ENCODE results near the gene AP1B1. TPM values are rescaled to one million over a fixed set of nuclear protein-coding genes. Genes with fewer than 3 reads are reported as not detected.

Gene AP1B1
- total RNA-seq, 2 experiments from 2014 or later = 70.2 to 71.4 TPM

GRCh38 chr22:29311464-29312217 is 76.7 kb downstream of the AP1B1 start:
- Mint-ChIP-seq H3K27ac (no peak overlapping the region), H3K36me3 (ENCODE audit: low read depth) (peaks cover 10% of the 10 kb centered on the region), H3K4me1 (peaks cover 64% of the 10 kb centered on the region), H3K9me3 (no peaks in the 10 kb centered on the region), H3K27me3 (peaks cover 36% of the 10 kb centered on the region), H3K4me3 (no peak overlapping the region)
- CTCF ChIA-PET = interaction anchor here (1.0 to 1.5 kb wide), 3 partner anchors 8 to 42 kb away, joined by 3 to 6 read pairs (median 5); no protein-coding TSS in a partner anchor
- POLR2A ChIA-PET = interaction anchor here (1.3 to 1.5 kb wide), 4 partner anchors 14 to 292 kb away, joined by 3 read pairs; partner anchors contain the start of gene NF2
- no peak for DNase-seq

- no peak overlapping the region for H3K4me3 Mint-ChIP-seq
- no peak overlapping the region for H3K27ac Mint-ChIP-seq
Observed at GRCh38 chr22:29310863-29311339, 77.5 kb downstream of the AP1B1 start.

GRCh38 chr22:29310065-29310862 is 78.1 kb downstream of the AP1B1 start:
- ChIA-PET POLR2A (interaction anchor here (0.9 to 1.4 kb wide), 4 partner anchors 12 to 528 kb away, joined by 3 read pairs; no protein-coding TSS in a partner anchor), CTCF (interaction anchor here (1.0 kb wide), 1 partner anchor 10 kb away, joined by 3 read pairs; no protein-coding TSS in a partner anchor)
- peaks cover 30% of the 10 kb centered on the region for H3K27me3 Mint-ChIP-seq
- H3K27ac Mint-ChIP-seq = peak overlapping the region; percentile 55
- H3K4me1 Mint-ChIP-seq = peaks cover 72% of the 10 kb centered on the region
- no peaks in the 10 kb centered on the region for H3K9me3 Mint-ChIP-seq
- H3K36me3 Mint-ChIP-seq (ENCODE audit: low read depth) = peaks cover 10% of the 10 kb centered on the region
- no peak overlapping the region for H3K4me3 Mint-ChIP-seq
- no peak for DNase-seq

More at GRCh38 chr22:29310863-29311339, 77.5 kb downstream of the AP1B1 start:
- H3K9me3 Mint-ChIP-seq = no peaks in the 10 kb centered on the region
- H3K27me3 Mint-ChIP-seq = peaks cover 30% of the 10 kb centered on the region
- DNase-seq = peak; percentile 77
- peaks cover 10% of the 10 kb centered on the region for H3K36me3 Mint-ChIP-seq (ENCODE audit: low read depth)
- H3K4me1 Mint-ChIP-seq = peaks cover 68% of the 10 kb centered on the region
- ChIA-PET CTCF (interaction anchor here (1.0 kb wide), 1 partner anchor 9 kb away, joined by 3 read pairs; no protein-coding TSS in a partner anchor), POLR2A (interaction anchor here (0.9 to 1.4 kb wide), 3 partner anchors 13 to 44 kb away, joined by 3 read pairs; no protein-coding TSS in a partner anchor)

- peak overlapping the region; percentile 79 for H3K4me3 Mint-ChIP-seq
- POLR2A ChIA-PET = interaction anchor here (0.9 to 2.6 kb wide), 3 partner anchors 35 to 529 kb away, joined by 3 to 6 read pairs (median 5); no protein-coding TSS in a partner anchor
- peaks cover 8% of the 10 kb centered on the region for H3K36me3 Mint-ChIP-seq (ENCODE audit: low read depth)
Observed at GRCh38 chr22:29309332-29310064, 78.9 kb downstream of the AP1B1 start.

GRCh38 chr22:29308791-29309262 is 79.5 kb downstream of the AP1B1 start:
- H3K4me3 Mint-ChIP-seq = peak overlapping the region; percentile 79
- peaks cover 21% of the 10 kb centered on the region for H3K27me3 Mint-ChIP-seq
- peak; percentile 82 for DNase-seq
- ChIA-PET CTCF (no interaction called here), POLR2A (interaction anchor here (1.5 to 2.6 kb wide), 2 partner anchors 35 to 39 kb away, joined by 5 to 6 read pairs; no protein-coding TSS in a partner anchor)
- H3K36me3 Mint-ChIP-seq (ENCODE audit: low read depth) = peaks cover 6% of the 10 kb centered on the region
- peak overlapping the region; percentile 73 for H3K27ac Mint-ChIP-seq
- H3K9me3 Mint-ChIP-seq = no peaks in the 10 kb centered on the region
- H3K4me1 Mint-ChIP-seq = peaks cover 61% of the 10 kb centered on the region

More at GRCh38 chr22:29309332-29310064, 78.9 kb downstream of the AP1B1 start:
- no peak for DNase-seq
- H3K27ac Mint-ChIP-seq = peak overlapping the region; percentile 73
- H3K9me3 Mint-ChIP-seq = no peaks in the 10 kb centered on the region
- H3K27me3 Mint-ChIP-seq = peaks cover 27% of the 10 kb centered on the region
- CTCF ChIA-PET = no interaction called here
- H3K4me1 Mint-ChIP-seq = peaks cover 68% of the 10 kb centered on the region

GRCh38 chr22:29308148-29308790 is 80.1 kb downstream of the AP1B1 start:
- Mint-ChIP-seq H3K4me3 (peak overlapping the region; percentile 79), H3K36me3 (ENCODE audit: low read depth) (peaks cover 6% of the 10 kb centered on the region), H3K27me3 (peaks cover 16% of the 10 kb centered on the region), H3K4me1 (peaks cover 57% of the 10 kb centered on the region), H3K9me3 (no peaks in the 10 kb centered on the region), H3K27ac (peak overlapping the region; percentile 73)
- no peak for DNase-seq
- ChIA-PET POLR2A (interaction anchor here (1.5 to 2.6 kb wide), 2 partner anchors 34 to 39 kb away, joined by 5 to 6 read pairs; no protein-coding TSS in a partner anchor), CTCF (no interaction called here)

GRCh38 chr22:29307596-29308147 is 80.7 kb downstream of the AP1B1 start:
- peak overlapping the region; percentile 49 for H3K27ac Mint-ChIP-seq

GRCh38 chr22:29306835-29307595 is 81.4 kb downstream of the AP1B1 start:
- DNase-seq = peak; percentile 57
- ChIA-PET CTCF (interaction anchor here (1.2 to 1.4 kb wide), 3 partner anchors 14 to 38 kb away, joined by 3 to 6 read pairs (median 4); no protein-coding TSS in a partner anchor), POLR2A (interaction anchor here (1.0 to 2.6 kb wide), 6 partner anchors 9 to 39 kb away, joined by 3 to 9 read pairs (median 4); partner anchors contain the start of gene EWSR1)
- H3K36me3 Mint-ChIP-seq (ENCODE audit: low read depth) = peaks cover 6% of the 10 kb centered on the region
- H3K9me3 Mint-ChIP-seq = no peaks in the 10 kb centered on the region
- peaks cover 49% of the 10 kb centered on the region for H3K4me1 Mint-ChIP-seq
- H3K4me3 Mint-ChIP-seq = peak overlapping the region; percentile 79
- H3K27me3 Mint-ChIP-seq = peaks cover 5% of the 10 kb centered on the region
- H3K27ac Mint-ChIP-seq = peak overlapping the region; percentile 49

More at GRCh38 chr22:29307596-29308147, 80.7 kb downstream of the AP1B1 start:
- Mint-ChIP-seq H3K4me1 (peaks cover 52% of the 10 kb centered on the region), H3K4me3 (peak overlapping the region; percentile 79), H3K27me3 (peaks cover 10% of the 10 kb centered on the region), H3K36me3 (ENCODE audit: low read depth) (peaks cover 6% of the 10 kb centered on the region), H3K9me3 (no peaks in the 10 kb centered on the region)
- ChIA-PET CTCF (no interaction called here), POLR2A (interaction anchor here (2.3 to 2.6 kb wide), 2 partner anchors 34 to 38 kb away, joined by 6 to 9 read pairs; no protein-coding TSS in a partner anchor)
- no peak for DNase-seq

GRCh38 chr22:29306175-29306834 is 82.1 kb downstream of the AP1B1 start, which contains the start of gene GAS2L1:
TSS of gene GAS2L1 (plus strand) at chr22:29306650. CDS start at chr22:29308106, 1,456 bp downstream.
- ChIA-PET CTCF (interaction anchor here (0.7 to 1.4 kb wide), 7 partner anchors 10 to 1829 kb away, joined by 3 to 6 read pairs (median 4); no protein-coding TSS in a partner anchor), POLR2A (interaction anchor here (0.6 to 2.3 kb wide), 10 partner anchors 8 to 82 kb away, joined by 3 to 9 read pairs (median 4); partner anchors contain the start of genes AP1B1 and EWSR1)
- DNase-seq = peak; percentile 74
- peaks cover 8% of the 10 kb centered on the region for H3K36me3 Mint-ChIP-seq (ENCODE audit: low read depth)
- peaks cover 4% of the 10 kb centered on the region for H3K27me3 Mint-ChIP-seq
- H3K27ac Mint-ChIP-seq = peak within 1 kb of the TSS; percentile 62
- H3K4me1 Mint-ChIP-seq = peaks cover 47% of the 10 kb centered on the region
- peak within 1 kb of the TSS; percentile 79 for H3K4me3 Mint-ChIP-seq
- H3K9me3 Mint-ChIP-seq = no peaks in the 10 kb centered on the region

- Mint-ChIP-seq H3K4me3 (peak overlapping the region; percentile 72), H3K36me3 (ENCODE audit: low read depth) (peaks cover 13% of the 10 kb centered on the region), H3K27me3 (peaks cover 4% of the 10 kb centered on the region), H3K27ac (no peak overlapping the region), H3K9me3 (no peaks in the 10 kb centered on the region), H3K4me1 (peaks cover 45% of the 10 kb centered on the region)
- DNase-seq = no peak
- CTCF ChIA-PET = interaction anchor here (0.7 to 1.4 kb wide), 8 partner anchors 11 to 1829 kb away, joined by 3 to 6 read pairs (median 4); no protein-coding TSS in a partner anchor
- POLR2A ChIA-PET = interaction anchor here (0.6 to 2.3 kb wide), 10 partner anchors 8 to 82 kb away, joined by 3 to 9 read pairs (median 4); partner anchors contain the start of genes AP1B1 and EWSR1
Observed at GRCh38 chr22:29305836-29306174, 82.6 kb downstream of the AP1B1 start.
